ENCODE results near the gene OR10W1. TPM values are rescaled to one million over a fixed set of nuclear protein-coding genes. Genes with fewer than 3 reads are reported as not detected.

Gene OR10W1, protein sequence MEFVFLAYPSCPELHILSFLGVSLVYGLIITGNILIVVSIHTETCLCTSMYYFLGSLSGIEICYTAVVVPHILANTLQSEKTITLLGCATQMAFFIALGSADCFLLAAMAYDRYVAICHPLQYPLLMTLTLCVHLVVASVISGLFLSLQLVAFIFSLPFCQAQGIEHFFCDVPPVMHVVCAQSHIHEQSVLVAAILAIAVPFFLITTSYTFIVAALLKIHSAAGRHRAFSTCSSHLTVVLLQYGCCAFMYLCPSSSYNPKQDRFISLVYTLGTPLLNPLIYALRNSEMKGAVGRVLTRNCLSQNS
- not detected for total RNA-seq

DNA sequence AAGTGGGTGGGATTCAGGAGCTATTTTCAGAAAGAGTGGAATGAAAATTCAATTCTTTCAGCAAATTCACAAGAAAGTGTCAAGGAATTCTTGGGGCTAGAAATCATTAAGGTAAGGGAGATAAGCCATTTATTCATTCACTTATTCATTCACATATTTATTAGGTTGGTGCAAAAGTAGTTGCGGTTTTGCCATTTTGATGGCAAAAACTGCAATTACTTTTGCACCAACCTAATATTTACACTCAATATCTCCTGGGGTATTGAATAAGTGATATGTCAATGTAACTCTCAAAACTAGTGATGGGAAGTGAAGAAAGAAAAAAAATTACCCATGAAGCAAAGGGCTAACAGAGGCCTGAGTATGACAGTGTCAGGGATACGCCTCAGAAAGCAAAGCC, at the start of gene OR10W1:
Gene OR10W1, minus strand, starts transcription at position 119 of the 400 bp plus-strand sequence. CDS start 402 bp downstream, outside the sequence.

Other genes starting within 250 kb of the OR10W1 start
- not detected for gene OR9Q1, start 244.4 kb downstream of the OR10W1 start, total RNA-seq
- not detected for gene OR6Q1, start 237.3 kb downstream of the OR10W1 start, total RNA-seq
- not detected for gene OR9I1, start 142.7 kb downstream of the OR10W1 start, total RNA-seq
- gene OR9Q2, start 79.2 kb downstream of the OR10W1 start, total RNA-seq: not detected
- gene OR1S2, start 64.1 kb downstream of the OR10W1 start, total RNA-seq: not detected
- gene OR1S1, start 55.5 kb downstream of the OR10W1 start, total RNA-seq: not detected
- not detected for gene OR10Q1, start 39.3 kb downstream of the OR10W1 start, total RNA-seq
- not detected for gene OR5B17, start 90.8 kb upstream of the OR10W1 start, total RNA-seq
- gene OR5B3, start 138.6 kb upstream of the OR10W1 start, total RNA-seq: not detected
- gene OR5B2, start 159.9 kb upstream of the OR10W1 start, total RNA-seq: not detected
- gene OR5B12, start 174.0 kb upstream of the OR10W1 start, total RNA-seq: not detected
- under 1 TPM; 0.26 to 0.30 TPM for gene OR5B21, start 239.8 kb upstream of the OR10W1 start, total RNA-seq